Thoracic aorta (tissue), 2 donors: Measurements from ENCODE around the gene ADAMTS2. TPM values are rescaled to one million over a fixed set of nuclear protein-coding genes. Genes with fewer than 3 reads are reported as not detected.

ENCODE experiments used
- ATAC-seq: fragments of 150-250 bp; one replicate; pipeline ENCODE4 v1.8.0; 2017; ENCODE audit warnings: low read depth; ENCODE audit not compliant: insufficient number of reproducible peaks, low FRiP score
- DNase-seq: peaks from one replicate; pipeline ENCODE4 v3.0.0-alpha.2; 2020; ENCODE audit warnings: low spot score
- H3K27ac ChIP-seq, 2 donors: fragments of 200-600 bp; sonication (generic); 1 replicate in 1 of 2; 2 replicates in 1 of 2; pipeline ENCODE4 v1.5.1; 2016; ENCODE audit warnings: mild to moderate bottlenecking in 2 of 2, moderate library complexity in 2 of 2
- H3K27me3 ChIP-seq: fragments of 200-600 bp; sonication (generic); replicated peaks from 2 replicates; pipeline ENCODE4 v1.6.0; 2016; ENCODE audit warnings: mild to moderate bottlenecking; ENCODE audit not compliant: insufficient read depth
- H3K36me3 ChIP-seq: fragments of 200-600 bp; sonication (generic); one replicate; pipeline ENCODE4 v1.5.1; 2016
- H3K4me1 ChIP-seq, 2 donors: fragments of 200-600 bp; sonication (generic); 1 replicate in 1 of 2; 2 replicates in 1 of 2; pipeline versions ENCODE4 v1.5.1 to v1.6.0; 2016; ENCODE audit warnings: low read depth in 2 of 2, mild to moderate bottlenecking in 1 of 2; ENCODE audit not compliant: control insufficient read depth in 1 of 2
- H3K4me3 ChIP-seq: fragments of 200-600 bp; sonication (generic); 2 replicates; pipeline ENCODE4 v1.5.1; 2016; ENCODE audit warnings: mild to moderate bottlenecking
- H3K9me3 ChIP-seq: fragments of 200-600 bp; sonication (generic); 2 replicates; pipeline ENCODE4 v1.5.1; 2016
- total RNA-seq, 2 donors: library from RNA; depleted of rRNA; stranded (reverse); fragments of >200 nt; gene quantifications; one replicate each; pipeline versions ENCODE4 v1.1.0 to v1.2.3, GENCODE V29; 2016
- TF ChIP-seq, protein P1 (sequence below): fragments of 200-600 bp; sonication (generic); IDR thresholded peaks from one replicate; pipeline ENCODE4 v1.5.1; 2019; ENCODE audit warnings: antibody characterized with exemption

The ADAMTS2 gene
- total RNA-seq, 2 donors from 2014 or later = 34.4 to 60.7 TPM

DNA sequence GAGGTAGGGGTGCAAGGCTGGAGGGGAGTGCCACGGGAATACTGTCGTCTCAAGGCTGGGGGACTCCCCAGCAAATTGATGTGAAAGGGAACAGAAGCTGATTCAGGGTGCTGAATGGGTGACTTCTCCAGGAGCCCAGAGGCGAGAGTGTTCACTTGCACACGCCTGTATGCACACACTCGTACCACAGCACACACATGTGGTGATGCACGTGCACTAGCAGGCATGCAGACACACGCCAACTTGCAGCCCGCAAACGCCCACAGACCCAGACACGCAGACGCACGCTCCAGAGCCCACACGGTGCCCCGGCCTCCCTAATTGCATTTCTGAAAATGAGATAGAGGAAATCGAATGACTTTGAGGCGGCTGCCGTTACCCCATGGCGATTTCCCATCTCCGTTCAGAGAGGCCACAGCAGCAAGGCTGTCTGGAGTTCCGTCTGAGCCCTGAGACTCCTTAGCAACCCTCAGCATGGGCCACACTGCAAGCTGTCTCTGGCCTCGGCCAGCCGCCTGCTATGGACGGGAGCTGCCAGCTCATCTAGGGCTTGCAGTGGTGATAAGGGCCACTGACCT lies 9.1 kb upstream of the ADAMTS2 start:
- no peak overlapping the region for H3K27ac ChIP-seq

DNA sequence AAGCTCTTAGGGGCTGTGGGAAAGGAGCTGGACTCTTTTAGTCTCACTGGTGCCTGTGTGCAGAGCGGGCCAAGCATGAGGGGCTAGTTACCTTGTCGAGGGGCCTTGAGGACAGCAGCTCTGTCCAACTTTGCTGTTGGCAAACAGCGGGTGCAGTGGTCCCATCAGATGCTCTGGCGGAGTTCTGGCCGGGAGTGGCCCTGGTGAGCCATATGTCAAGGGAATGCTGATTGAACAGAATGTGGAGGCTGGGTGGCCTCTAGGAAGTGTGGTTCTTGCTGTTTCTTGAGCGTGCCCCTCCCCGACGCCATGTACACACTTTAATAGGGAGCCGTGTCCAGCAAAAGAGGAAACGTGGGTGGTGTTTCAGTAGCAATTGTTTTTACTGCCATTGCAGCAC lies 3.6 kb upstream of the ADAMTS2 start:
- DNase-seq (no peak), ATAC-seq (no peak)
- TF ChIP-seq, protein P1, sequence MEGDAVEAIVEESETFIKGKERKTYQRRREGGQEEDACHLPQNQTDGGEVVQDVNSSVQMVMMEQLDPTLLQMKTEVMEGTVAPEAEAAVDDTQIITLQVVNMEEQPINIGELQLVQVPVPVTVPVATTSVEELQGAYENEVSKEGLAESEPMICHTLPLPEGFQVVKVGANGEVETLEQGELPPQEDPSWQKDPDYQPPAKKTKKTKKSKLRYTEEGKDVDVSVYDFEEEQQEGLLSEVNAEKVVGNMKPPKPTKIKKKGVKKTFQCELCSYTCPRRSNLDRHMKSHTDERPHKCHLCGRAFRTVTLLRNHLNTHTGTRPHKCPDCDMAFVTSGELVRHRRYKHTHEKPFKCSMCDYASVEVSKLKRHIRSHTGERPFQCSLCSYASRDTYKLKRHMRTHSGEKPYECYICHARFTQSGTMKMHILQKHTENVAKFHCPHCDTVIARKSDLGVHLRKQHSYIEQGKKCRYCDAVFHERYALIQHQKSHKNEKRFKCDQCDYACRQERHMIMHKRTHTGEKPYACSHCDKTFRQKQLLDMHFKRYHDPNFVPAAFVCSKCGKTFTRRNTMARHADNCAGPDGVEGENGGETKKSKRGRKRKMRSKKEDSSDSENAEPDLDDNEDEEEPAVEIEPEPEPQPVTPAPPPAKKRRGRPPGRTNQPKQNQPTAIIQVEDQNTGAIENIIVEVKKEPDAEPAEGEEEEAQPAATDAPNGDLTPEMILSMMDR = no peak
- Histone ChIP-seq H3K27me3 (no peaks in the 10 kb centered on the region), H3K4me3 (no peak overlapping the region), H3K9me3 (no peaks in the 10 kb centered on the region), H3K4me1 (peaks cover under 1 to 5% of the 10 kb centered on the region in 2 donors), H3K27ac (no peak overlapping the region), H3K36me3 (no peaks in the 10 kb centered on the region)

More for the DNA sequence above, 9.1 kb upstream of the ADAMTS2 start:
- no peak for DNase-seq
- TF ChIP-seq, protein P1 = no peak
- no peaks in the 10 kb centered on the region for H3K36me3 ChIP-seq
- no peaks in the 10 kb centered on the region for H3K27me3 ChIP-seq
- no peak overlapping the region for H3K4me3 ChIP-seq
- H3K4me1 ChIP-seq = no peaks in the 10 kb centered on the region
- no peak for ATAC-seq
- no peaks in the 10 kb centered on the region for H3K9me3 ChIP-seq

DNA sequence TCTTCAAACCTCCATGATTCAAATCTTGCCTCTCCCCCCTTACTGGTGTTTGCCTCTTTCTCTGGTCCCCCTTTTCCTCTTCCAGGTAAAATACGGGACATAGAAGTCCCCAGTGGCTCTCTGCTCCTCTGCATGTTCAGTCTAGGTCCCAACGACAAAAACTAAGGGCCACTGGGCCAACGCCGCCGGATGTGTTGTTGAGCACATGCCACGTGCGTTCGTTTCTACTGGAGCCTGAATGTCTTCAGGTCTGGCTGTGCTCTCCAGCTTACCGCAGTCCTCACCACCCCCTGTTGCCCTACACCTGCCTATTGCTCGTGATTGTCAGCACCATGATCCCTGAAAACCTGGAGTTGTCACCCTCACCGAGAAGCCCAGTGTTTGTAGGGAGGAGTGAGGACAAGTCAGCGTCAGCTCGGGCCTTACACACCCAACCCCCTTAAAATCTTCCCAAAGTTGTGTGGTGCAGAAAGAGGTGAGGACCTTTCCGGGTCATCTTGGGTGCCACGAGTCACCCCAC lies 2.8 kb upstream of the ADAMTS2 start:
- Histone ChIP-seq H3K36me3 (no peaks in the 10 kb centered on the region), H3K4me1 (peaks cover 6 to 13% of the 10 kb centered on the region in 2 donors), H3K4me3 (no peak overlapping the region), H3K27ac (no peak overlapping the region), H3K27me3 (no peaks in the 10 kb centered on the region), H3K9me3 (no peaks in the 10 kb centered on the region)
- no peak for ATAC-seq
- DNase-seq = no peak
- TF ChIP-seq, protein P1 = no peak

DNA sequence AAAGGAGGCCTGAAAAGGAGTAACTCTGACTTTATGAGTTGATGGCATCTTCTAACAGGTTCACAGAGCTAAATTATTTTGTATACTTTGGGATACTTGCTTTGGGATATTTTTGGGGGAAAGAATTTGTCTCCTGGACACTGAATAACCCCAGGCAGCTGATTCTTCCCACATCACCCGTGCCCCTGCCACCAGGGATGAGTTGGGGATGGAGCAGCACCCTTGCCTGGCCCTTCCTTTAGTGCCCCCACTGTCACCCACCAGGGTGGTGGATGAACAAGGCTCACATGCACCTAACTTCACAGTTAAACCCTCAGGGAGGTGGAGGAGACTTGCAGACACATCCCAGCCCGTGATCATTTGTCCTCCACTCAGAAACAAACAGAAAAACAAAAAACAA lies 2.3 kb upstream of the ADAMTS2 start:
- Histone ChIP-seq H3K36me3 (no peaks in the 10 kb centered on the region), H3K27me3 (no peaks in the 10 kb centered on the region), H3K9me3 (no peaks in the 10 kb centered on the region), H3K4me1 (peaks cover 6 to 18% of the 10 kb centered on the region in 2 donors), H3K27ac (no peak overlapping the region), H3K4me3 (no peak overlapping the region)
- DNase-seq (no peak), ATAC-seq (no peak)
- TF ChIP-seq, protein P1 = no peak

DNA sequence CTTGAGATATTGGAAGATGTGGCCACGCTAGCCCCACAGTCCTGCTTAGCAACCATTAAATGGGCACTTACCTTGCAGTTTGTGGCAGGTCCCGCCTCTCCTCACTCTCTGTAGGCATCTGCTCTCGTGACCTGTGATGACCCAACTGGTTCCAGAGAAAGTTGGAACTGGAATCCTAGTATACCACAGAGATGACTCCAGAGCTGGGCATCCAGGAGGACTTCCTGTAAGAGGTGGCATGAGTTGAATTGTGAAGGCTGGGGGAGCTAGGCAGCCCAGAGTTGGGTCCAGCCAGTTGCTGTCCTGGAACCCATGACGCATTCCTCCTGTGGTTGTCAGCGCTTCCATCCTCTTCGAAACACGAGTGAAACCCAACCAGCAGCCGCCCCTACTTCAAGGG lies 1.6 kb upstream of the ADAMTS2 start:
- DNase-seq = no peak
- no peaks in the 10 kb centered on the region for H3K27me3 ChIP-seq
- no peaks in the 10 kb centered on the region for H3K36me3 ChIP-seq
- H3K9me3 ChIP-seq = no peaks in the 10 kb centered on the region
- no peak for ATAC-seq
- TF ChIP-seq, protein P1 = no peak
- H3K4me3 ChIP-seq = no peak overlapping the region
- no peak overlapping the region for H3K27ac ChIP-seq
- H3K4me1 ChIP-seq = peaks cover 6 to 23% of the 10 kb centered on the region in 2 donors
